ENCODE data around the gene SF1. TPM values are rescaled to one million over a fixed set of nuclear protein-coding genes. Genes with fewer than 3 reads are reported as not detected.

The SF1 gene
- polyA plus RNA-seq, 6 donors from 2014 or later = 68.6 to 242 (median 132) TPM

GRCh38 chr11:64796757-64797541 is 18.6 kb upstream of the SF1 start:
- DNase-seq (no peak), ATAC-seq (ENCODE audit: low read depth in 2 of 2) (no peak)
- Mint-ChIP-seq H3K27me3 (no peaks in the 10 kb centered on the region), H3K4me3 (no peak overlapping the region), H3K9me3 (no peaks in the 10 kb centered on the region), H3K36me3 (peaks cover 4 to 15% of the 10 kb centered on the region in 2 donors), H3K4me1 (peaks cover 45 to 73% (median 65%) of the 10 kb centered on the region in 3 donors), H3K27ac (peak overlapping the region in 1 of 6 donors; percentile 20)

GRCh38 chr11:64796047-64796756 is 17.9 kb upstream of the SF1 start:
- H3K36me3 Mint-ChIP-seq = peaks cover 4 to 15% of the 10 kb centered on the region in 2 donors
- H3K9me3 Mint-ChIP-seq = no peaks in the 10 kb centered on the region
- DNase-seq = no peak
- H3K4me1 Mint-ChIP-seq = peaks cover 40 to 65% (median 58%) of the 10 kb centered on the region in 3 donors
- H3K27me3 Mint-ChIP-seq = no peaks in the 10 kb centered on the region
- H3K4me3 Mint-ChIP-seq = no peak overlapping the region
- peak overlapping the region in 1 of 6 donors; percentile 37 for H3K27ac Mint-ChIP-seq
- no peak for ATAC-seq (ENCODE audit: low read depth in 2 of 2)

- no peaks in the 10 kb centered on the region for H3K27me3 Mint-ChIP-seq
- peaks cover 23 to 54% (median 41%) of the 10 kb centered on the region in 3 donors for H3K4me1 Mint-ChIP-seq
- peaks cover 4 to 15% of the 10 kb centered on the region in 2 donors for H3K36me3 Mint-ChIP-seq
- H3K4me3 Mint-ChIP-seq = peak overlapping the region in 4 of 8 donors; percentile 9 to 13 (median 9)
- ATAC-seq (ENCODE audit: low read depth in 2 of 2) (no peak), DNase-seq (no peak)
- peak overlapping the region in 4 of 6 donors; percentile 27 to 82 (median 70) for H3K27ac Mint-ChIP-seq
- H3K9me3 Mint-ChIP-seq = no peaks in the 10 kb centered on the region
Measured at GRCh38 chr11:64794526-64794925, 16.2 kb upstream of the SF1 start.

GRCh38 chr11:64793271-64794160 is 15.2 kb upstream of the SF1 start:
- Mint-ChIP-seq H3K27me3 (no peaks in the 10 kb centered on the region), H3K9me3 (no peaks in the 10 kb centered on the region), H3K4me1 (peaks cover 15 to 44% (median 32%) of the 10 kb centered on the region in 3 donors), H3K27ac (peak overlapping the region in 5 of 6 donors; percentile 32 to 86 (median 72)), H3K4me3 (peak overlapping the region in 2 of 8 donors; percentile 15 to 24), H3K36me3 (peaks cover 0 to 9% of the 10 kb centered on the region in 2 donors)
- ATAC-seq (ENCODE audit: low read depth in 2 of 2) = no peak
- DNase-seq = no peak

GRCh38 chr11:64792482-64792881 is 14.1 kb upstream of the SF1 start:
- ATAC-seq (ENCODE audit: low read depth in 2 of 2) = no peak
- no peaks in the 10 kb centered on the region for H3K9me3 Mint-ChIP-seq
- peak overlapping the region in 4 of 6 donors; percentile 12 to 82 (median 52) for H3K27ac Mint-ChIP-seq
- H3K4me3 Mint-ChIP-seq = no peak overlapping the region
- no peaks in the 10 kb centered on the region for H3K27me3 Mint-ChIP-seq
- H3K4me1 Mint-ChIP-seq = peaks cover 17 to 49% (median 38%) of the 10 kb centered on the region in 3 donors
- no peak for DNase-seq
- peaks cover 0 to 7% of the 10 kb centered on the region in 2 donors for H3K36me3 Mint-ChIP-seq

- H3K4me1 Mint-ChIP-seq = peaks cover 17 to 50% (median 40%) of the 10 kb centered on the region in 3 donors
- H3K27me3 Mint-ChIP-seq = no peaks in the 10 kb centered on the region
- ATAC-seq (ENCODE audit: low read depth in 2 of 2) (no peak), DNase-seq (no peak)
- H3K36me3 Mint-ChIP-seq = peaks cover 0 to 7% of the 10 kb centered on the region in 2 donors
- H3K4me3 Mint-ChIP-seq = no peak overlapping the region
- H3K9me3 Mint-ChIP-seq = no peaks in the 10 kb centered on the region
- peak overlapping the region in 1 of 6 donors; percentile 44 for H3K27ac Mint-ChIP-seq
Measured at GRCh38 chr11:64791781-64792291, 13.5 kb upstream of the SF1 start.

GRCh38 chr11:64790205-64791095 is 12.1 kb upstream of the SF1 start:
- Mint-ChIP-seq H3K36me3 (peaks cover 0 to 7% of the 10 kb centered on the region in 2 donors), H3K9me3 (no peaks in the 10 kb centered on the region), H3K4me3 (no peak overlapping the region), H3K4me1 (peaks cover 17 to 36% (median 32%) of the 10 kb centered on the region in 3 donors), H3K27me3 (no peaks in the 10 kb centered on the region), H3K27ac (no peak overlapping the region)
- DNase-seq = no peak
- no peak for ATAC-seq (ENCODE audit: low read depth in 2 of 2)

GRCh38 chr11:64789331-64790204 is 11.2 kb upstream of the SF1 start:
- H3K4me3 Mint-ChIP-seq = no peak overlapping the region
- H3K27me3 Mint-ChIP-seq = no peaks in the 10 kb centered on the region
- no peak overlapping the region for H3K27ac Mint-ChIP-seq

GRCh38 chr11:64788321-64789215 is 10.2 kb upstream of the SF1 start:
- ATAC-seq (ENCODE audit: low read depth in 2 of 2) (no peak), DNase-seq (no peak)
- H3K27ac Mint-ChIP-seq = no peak overlapping the region
- peaks cover 9 to 30% (median 16%) of the 10 kb centered on the region in 3 donors for H3K4me1 Mint-ChIP-seq
- H3K4me3 Mint-ChIP-seq = no peak overlapping the region
- no peaks in the 10 kb centered on the region for H3K9me3 Mint-ChIP-seq
- no peaks in the 10 kb centered on the region for H3K27me3 Mint-ChIP-seq
- no peaks in the 10 kb centered on the region for H3K36me3 Mint-ChIP-seq

More at GRCh38 chr11:64789331-64790204, 11.2 kb upstream of the SF1 start:
- peaks cover 16 to 36% (median 26%) of the 10 kb centered on the region in 3 donors for H3K4me1 Mint-ChIP-seq
- DNase-seq = no peak
- no peaks in the 10 kb centered on the region for H3K9me3 Mint-ChIP-seq
- no peak for ATAC-seq (ENCODE audit: low read depth in 2 of 2)
- H3K36me3 Mint-ChIP-seq = peaks cover 0 to 2% of the 10 kb centered on the region in 2 donors

GRCh38 chr11:64787526-64788320 is 9.4 kb upstream of the SF1 start:
- Mint-ChIP-seq H3K27me3 (no peaks in the 10 kb centered on the region), H3K4me1 (peaks cover 7 to 24% (median 15%) of the 10 kb centered on the region in 3 donors), H3K27ac (peak overlapping the region in 5 of 6 donors; percentile 60 to 90 (median 76)), H3K36me3 (no peaks in the 10 kb centered on the region), H3K4me3 (no peak overlapping the region), H3K9me3 (no peaks in the 10 kb centered on the region)
- peak; percentile 70 to 81 for ATAC-seq (ENCODE audit: low read depth in 2 of 2)
- no peak for DNase-seq
